SK-N-MC (cell line): Measurements from ENCODE around the gene SCP2.

Source experiments
- EZH2 ChIP-seq: fragments of 200-600 bp; sonication (generic); IDR thresholded peaks from one replicate; pipeline ENCODE4 v1.6.1; 2017; ENCODE audit warnings: antibody characterized with exemption
- FOXP2 ChIP-seq: optimal IDR thresholded peaks from 2 replicates; pipeline ENCODE3; 2011; ENCODE audit warnings: mild to moderate bottlenecking, moderate library complexity; ENCODE audit not compliant: insufficient read depth; ENCODE audit errors: extremely low read length, control extremely low read depth
- POLR2AphosphoS5 ChIP-seq: IDR thresholded peaks from 2 replicates; pipeline ENCODE4 v1.6.1; 2012; ENCODE audit warnings: mild to moderate bottlenecking, low read depth, low read length, borderline replicate concordance

DNA sequence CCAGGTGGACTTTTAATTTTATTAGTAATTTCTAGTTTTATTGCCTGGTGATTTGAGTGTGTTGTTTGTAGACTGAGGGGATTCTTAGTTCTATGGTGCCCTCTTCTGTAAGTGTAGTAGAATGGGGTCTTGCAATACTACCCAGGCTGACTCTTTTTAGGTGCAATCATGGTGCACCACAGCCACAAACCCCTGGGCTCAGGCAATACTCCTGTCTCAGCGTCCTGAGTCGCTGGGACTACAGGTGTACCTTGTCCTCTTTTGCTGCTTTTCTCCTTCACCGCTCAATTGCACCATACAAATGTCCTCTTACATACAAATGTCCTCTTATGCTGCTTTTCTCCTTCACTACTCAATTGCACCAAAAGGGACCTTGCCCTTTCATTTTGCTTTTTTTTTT is 43.1 kb downstream of the SCP2 start:
- no peak for TF ChIP-seq POLR2AphosphoS5
- no peak for TF ChIP-seq FOXP2
- no peak for TF ChIP-seq EZH2
